Psoas muscle (tissue), 8 donors: ENCODE measurements around the gene NPFFR2. TPM values are rescaled to one million over a fixed set of nuclear protein-coding genes. Genes with fewer than 3 reads are reported as not detected.
"Not testable (repeated sequence)": the region's sequence is repeated elsewhere in the genome, so short reads cannot be mapped to it uniquely, and the experiment has no call there.

Source experiments
- ATAC-seq, 4 donors: fragments of 200-7000 bp; cut with Tn5 transposase; one replicate each; pipeline ENCODE4 v1.9.1; 2020; ENCODE audit warnings: moderate library complexity in 3 of 4, mild to moderate bottlenecking in 2 of 4
- DNase-seq, 2 donors: peaks; one replicate each; pipeline ENCODE4 v3.0.0-alpha.2; 2020
- H3K27ac ChIP-seq: fragments of 200-600 bp; one replicate; pipeline ENCODE4 v1.8.0; 2022
- H3K27me3 ChIP-seq, 3 donors: fragments of 200-600 bp in 1 of 3; one replicate each; pipeline versions ENCODE4 v1.6.1 to v1.8.0; 2013 to 2022; ENCODE audit warnings: low read length in 2 of 3, mild to moderate bottlenecking in 2 of 3, moderate library complexity in 1 of 3; ENCODE audit not compliant: insufficient read depth in 3 of 3
- H3K36me3 ChIP-seq, 2 donors: fragments of 200-600 bp in 1 of 2; one replicate each; pipeline versions ENCODE4 v1.6.1 to v1.8.0; 2013 to 2022; ENCODE audit warnings: low read depth in 1 of 2, mild to moderate bottlenecking in 1 of 2, moderate library complexity in 1 of 2; ENCODE audit not compliant: insufficient read depth in 1 of 2
- H3K4me1 ChIP-seq: fragments of 200-600 bp; one replicate; pipeline ENCODE4 v1.8.0; 2022
- H3K4me3 ChIP-seq: fragments of 200-600 bp; one replicate; pipeline ENCODE4 v1.8.0; 2022; ENCODE audit warnings: mild to moderate bottlenecking
- H3K9me3 ChIP-seq: fragments of 200-600 bp; one replicate; pipeline ENCODE4 v1.8.0; 2022
- CTCF ChIP-seq: fragments of 200-600 bp; IDR thresholded peaks from one replicate; pipeline ENCODE4 v1.8.0; 2022; ENCODE audit warnings: antibody characterized with exemption
- WGBS, 3 donors: extraction: QIAGEN DNeasy Blood & Tissue Kit; methylation state at CpG; one replicate each; pipeline versions ENCODE4 v1.1.6 to v1.1.7; 2013; 5-methylcytosine and 5-hydroxymethylcytosine counted together
- intact Hi-C, 2 donors: fragments of 100-400 bp; cut with DNase I; formaldehyde crosslinking; loops; one replicate each; pipeline versions ENCODE4 v1.11.0 to v1.14.2; 2022
- polyA plus RNA-seq, 3 donors: library from polyadenylated mRNA; stranded (reverse); fragments of 200-250 nt; gene quantifications; one replicate each; pipeline ENCODE4 v1.2.3, GENCODE V29; 2013
- total RNA-seq, 4 donors: library from RNA; stranded (reverse); fragmentation: NEBNext Ultra II Directional in 2 of 4; extraction: Animal tissue kit (Norgen Biotek cat#: 25700) in 2 of 4; gene quantifications; one replicate each; pipeline versions ENCODE4 v1.2.1 to v1.2.4, GENCODE V29; 2021 to 2023
- donor health status: healthy with polysubstance abuse.
- donor health status: DM: no; HTN: no; CAD: no; lungs with moderate emphysema.
- donor health status: Bipolar disorder and iron deficiency.
- donor health status: healthy.
- donor health status: DM: yes; HTN: yes; CAD: no.
- donor health status: DM: no; HTN: no; CAD: no.
- donor health status: DM: no; HTN: no; CAD: no.
- donor health status: DM: yes; HTN: yes; CAD: no.

Gene NPFFR2
- total and polyA plus RNA-seq, 7 donors = not detected

DNA sequence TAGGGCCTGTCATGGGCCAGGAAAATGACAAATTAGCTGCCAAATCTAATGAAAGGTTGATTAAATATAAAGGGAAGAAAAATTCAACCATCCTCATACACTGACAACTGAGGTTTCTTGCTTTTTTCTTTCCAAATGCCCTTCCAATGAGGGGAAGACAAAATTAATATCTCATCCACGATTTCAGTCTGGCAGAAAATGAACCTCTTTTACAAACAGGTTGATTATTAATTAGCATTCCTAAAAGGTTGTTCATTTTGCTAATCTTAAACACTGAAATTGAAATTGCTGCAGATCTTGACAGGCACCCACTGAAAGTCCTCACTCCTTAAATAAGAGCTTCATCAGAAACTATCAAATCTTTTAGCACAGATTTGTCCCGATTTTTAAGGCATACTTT, 45.5 kb downstream of the NPFFR2 start:
- 61 to 64% (median 63%) methylated on average over 2 of the region's 2 CpGs for WGBS, 3 donors

DNA sequence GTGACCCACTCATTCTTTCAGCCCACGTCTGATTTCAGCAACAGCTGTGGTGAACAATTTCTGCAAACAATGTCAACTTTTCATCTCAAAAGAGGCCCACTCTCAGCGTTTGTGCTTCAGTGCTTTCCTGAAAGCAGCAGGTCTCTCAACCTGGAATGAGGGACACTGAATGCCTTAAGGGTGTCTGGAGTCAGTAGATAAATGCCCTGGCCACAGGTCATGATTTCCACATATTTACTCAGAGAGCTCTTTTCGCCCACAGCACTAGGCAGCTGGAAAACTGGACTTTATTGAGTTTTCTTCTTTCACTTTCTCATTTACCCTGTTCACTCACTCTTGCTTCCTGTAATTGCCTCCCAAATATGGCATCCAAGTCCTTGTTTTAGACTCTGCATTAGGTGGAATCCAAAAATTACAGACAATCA, 52.8 kb downstream of the NPFFR2 start:
- Histone ChIP-seq H3K27ac (no peak overlapping the region), H3K4me3 (no peak overlapping the region), H3K27me3 (no peaks in the 10 kb centered on the region), H3K4me1 (no peaks in the 10 kb centered on the region), H3K9me3 (no peaks in the 10 kb centered on the region), H3K36me3 (no peaks in the 10 kb centered on the region)
- DNase-seq (no peak), ATAC-seq (no peak)
- no peak for TF ChIP-seq CTCF
- 34 to 45% (median 35%) methylated on average over 3 of the region's 3 CpGs for WGBS, 3 donors
- intact Hi-C loops = no loop called here

More for the DNA sequence above, 45.5 kb downstream of the NPFFR2 start:
- no peaks in the 10 kb centered on the region for H3K36me3 ChIP-seq
- no peak overlapping the region for H3K4me3 ChIP-seq
- H3K27ac ChIP-seq = no peak overlapping the region
- DNase-seq = no peak
- H3K9me3 ChIP-seq = no peaks in the 10 kb centered on the region
- ATAC-seq = no peak
- H3K27me3 ChIP-seq = no peaks in the 10 kb centered on the region
- no peaks in the 10 kb centered on the region for H3K4me1 ChIP-seq
- TF ChIP-seq CTCF = no peak
- intact Hi-C loops = no loop called here

- H3K4me1 ChIP-seq, H3K36me3 ChIP-seq, H3K27me3 ChIP-seq, DNase-seq, ATAC-seq, H3K4me3 ChIP-seq, H3K27ac ChIP-seq, H3K9me3 ChIP-seq, intact Hi-C loops: not testable (repeated sequence)
- 86 to 94% (median 92%) methylated on average over 2 of the region's 2 CpGs for WGBS, 3 donors
These were observed 58.8 kb downstream of the NPFFR2 start for GRCh38 chr4:72090606-72091005.

DNA sequence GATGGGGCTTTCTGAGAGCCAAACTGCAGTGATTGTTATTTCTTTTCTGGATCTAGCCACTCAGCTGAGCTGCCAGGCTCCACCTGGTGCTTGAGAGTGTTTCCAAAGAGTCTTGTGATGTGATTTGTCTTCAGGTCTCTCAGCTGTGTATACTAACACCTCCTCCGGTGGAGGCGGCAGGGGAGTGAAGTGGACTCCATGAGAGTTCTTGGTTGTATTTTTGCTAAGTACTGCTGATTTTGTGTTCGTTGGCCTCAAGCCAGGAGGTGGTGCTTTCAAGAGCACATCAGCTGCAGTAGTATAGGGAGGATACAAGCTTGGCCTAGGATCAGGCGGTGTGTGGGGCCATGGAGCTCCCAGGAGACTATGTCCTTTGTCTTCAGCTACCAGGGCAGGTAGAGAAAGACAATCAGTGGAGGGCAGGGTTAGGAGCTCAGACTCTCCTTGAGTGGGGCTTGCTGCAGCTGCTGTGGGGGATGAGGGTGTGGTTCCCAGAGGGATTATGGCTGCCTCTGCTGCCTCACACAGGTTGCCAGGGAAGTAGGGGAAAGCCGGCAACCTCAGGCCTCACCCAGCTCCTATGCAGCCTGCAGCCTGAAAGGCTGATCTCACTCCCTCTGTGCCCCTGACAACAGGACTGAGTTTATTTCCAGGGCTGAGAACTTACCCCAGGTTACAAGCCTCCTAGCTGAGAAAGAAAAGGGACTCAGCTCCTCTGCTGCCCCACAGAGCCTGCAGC, 62.4 kb downstream of the NPFFR2 start:
- 66 to 72% (median 69%) methylated on average over 5 of the region's 5 CpGs for WGBS, 3 donors
- no peak for TF ChIP-seq CTCF
- Histone ChIP-seq H3K27ac (no peak overlapping the region), H3K36me3 (no peaks in the 10 kb centered on the region), H3K9me3 (no peaks in the 10 kb centered on the region), H3K4me1 (no peaks in the 10 kb centered on the region), H3K27me3 (no peaks in the 10 kb centered on the region), H3K4me3 (no peak overlapping the region)
- DNase-seq (no peak), ATAC-seq (no peak)
- intact Hi-C loops = no loop called here

GRCh38 chr4:72107456-72107855, 75.7 kb downstream of the NPFFR2 start:
- no peak for TF ChIP-seq CTCF
- Histone ChIP-seq H3K27ac (no peak overlapping the region), H3K36me3 (no peaks in the 10 kb centered on the region), H3K4me1 (no peaks in the 10 kb centered on the region), H3K9me3 (no peaks in the 10 kb centered on the region), H3K4me3 (no peak overlapping the region), H3K27me3 (no peaks in the 10 kb centered on the region)
- DNase-seq (no peak), ATAC-seq (no peak)
- intact Hi-C loops = no loop called here
